ENCODE results near the gene P2RY6.
A peak's percentile ranks its signal among the peaks of the same experiment; 100 is the strongest.

Gene P2RY6

DNA sequence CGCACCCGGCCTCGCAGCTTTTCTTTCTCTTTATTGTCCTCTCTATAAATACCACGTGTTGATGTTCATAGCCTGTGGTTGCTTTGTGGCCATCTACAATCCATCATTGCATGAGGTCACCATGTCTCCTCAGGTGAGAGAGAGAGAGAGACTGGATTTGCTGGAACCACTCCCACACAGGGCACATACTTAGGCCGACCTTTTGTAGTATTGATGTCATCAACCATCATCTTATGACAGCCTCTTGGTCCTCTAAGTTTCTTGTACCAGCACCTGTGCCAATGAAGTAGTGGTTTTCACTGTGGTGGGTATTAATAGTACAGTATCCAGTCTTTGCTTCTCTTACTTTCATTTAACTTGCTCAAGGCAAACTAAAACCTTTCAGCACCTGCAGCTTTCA, 22.8 kb upstream of the P2RY6 start:
- TF ChIP-seq, protein P1, sequence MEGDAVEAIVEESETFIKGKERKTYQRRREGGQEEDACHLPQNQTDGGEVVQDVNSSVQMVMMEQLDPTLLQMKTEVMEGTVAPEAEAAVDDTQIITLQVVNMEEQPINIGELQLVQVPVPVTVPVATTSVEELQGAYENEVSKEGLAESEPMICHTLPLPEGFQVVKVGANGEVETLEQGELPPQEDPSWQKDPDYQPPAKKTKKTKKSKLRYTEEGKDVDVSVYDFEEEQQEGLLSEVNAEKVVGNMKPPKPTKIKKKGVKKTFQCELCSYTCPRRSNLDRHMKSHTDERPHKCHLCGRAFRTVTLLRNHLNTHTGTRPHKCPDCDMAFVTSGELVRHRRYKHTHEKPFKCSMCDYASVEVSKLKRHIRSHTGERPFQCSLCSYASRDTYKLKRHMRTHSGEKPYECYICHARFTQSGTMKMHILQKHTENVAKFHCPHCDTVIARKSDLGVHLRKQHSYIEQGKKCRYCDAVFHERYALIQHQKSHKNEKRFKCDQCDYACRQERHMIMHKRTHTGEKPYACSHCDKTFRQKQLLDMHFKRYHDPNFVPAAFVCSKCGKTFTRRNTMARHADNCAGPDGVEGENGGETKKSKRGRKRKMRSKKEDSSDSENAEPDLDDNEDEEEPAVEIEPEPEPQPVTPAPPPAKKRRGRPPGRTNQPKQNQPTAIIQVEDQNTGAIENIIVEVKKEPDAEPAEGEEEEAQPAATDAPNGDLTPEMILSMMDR (IDR thresholded peaks at IDR 0.05): no peak
- Histone ChIP-seq H3K4me3 (ENCODE audit: low read depth in 1 of 2, low read length in 1 of 2) (no peak overlapping the region), H3K27ac (peak overlapping the region; percentile 11), H3K4me1 (ENCODE audit: control insufficient read depth in 1 of 2, insufficient read depth in 1 of 2, low read depth in 1 of 2, low read length in 1 of 2) (no peaks in the 10 kb centered on the region), H3K27me3 (no peaks in the 10 kb centered on the region), H3K36me3 (peaks cover 5% of the 10 kb centered on the region), H3K9me3 (no peaks in the 10 kb centered on the region)

DNA sequence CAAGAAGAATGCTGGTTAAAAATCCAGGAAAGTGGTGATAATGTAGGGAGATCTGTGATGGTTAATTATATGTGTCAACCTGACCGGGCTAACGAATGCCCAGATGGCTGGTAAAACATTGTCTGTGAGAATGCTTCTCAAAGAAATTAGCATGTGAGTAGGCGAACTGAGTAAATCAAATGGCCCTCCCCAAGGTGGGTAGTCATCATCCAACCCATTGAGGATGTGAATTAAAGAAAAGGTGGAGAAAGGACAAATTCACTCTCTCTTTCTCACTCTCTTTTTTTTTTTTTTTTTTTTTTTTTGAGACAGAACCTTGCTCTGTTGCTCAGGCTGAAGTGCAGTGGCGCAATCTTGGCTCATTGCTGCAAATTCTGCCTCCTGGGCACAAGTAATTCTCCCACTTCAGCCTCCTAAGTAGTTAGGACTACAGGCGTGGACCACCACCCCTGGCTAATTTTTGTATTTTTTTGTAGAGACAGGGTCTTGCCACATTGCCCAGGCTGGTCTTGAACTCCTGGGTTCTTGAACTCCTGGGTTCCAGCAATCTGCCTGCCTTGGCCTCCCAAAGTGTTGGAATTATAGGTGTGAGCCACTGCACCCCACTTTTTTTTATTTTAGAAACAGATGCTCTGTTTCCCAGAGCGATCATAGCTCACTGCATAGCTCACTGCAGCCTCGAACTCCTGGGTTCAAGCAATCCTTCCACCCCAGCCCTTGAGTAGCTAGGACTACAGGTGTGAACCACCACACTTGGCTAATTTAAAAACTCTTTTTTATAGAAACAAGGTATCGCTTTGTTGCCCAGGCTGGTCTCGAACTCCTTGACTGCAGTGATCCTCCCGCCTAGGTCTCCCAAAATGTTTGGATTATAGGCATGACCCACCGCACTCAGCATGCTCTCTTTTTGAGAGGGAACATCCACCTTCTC, 22.0 kb upstream of the P2RY6 start:
- H3K9me3 ChIP-seq: no peaks in the 10 kb centered on the region
- peak overlapping the region; percentile 11 for H3K27ac ChIP-seq
- H3K36me3 ChIP-seq: peaks cover 5% of the 10 kb centered on the region
- no peaks in the 10 kb centered on the region for H3K27me3 ChIP-seq
- H3K4me3 ChIP-seq (ENCODE audit: low read depth in 1 of 2, low read length in 1 of 2): no peak overlapping the region
- TF ChIP-seq, protein P1 (IDR thresholded peaks at IDR 0.05): no peak
- no peaks in the 10 kb centered on the region for H3K4me1 ChIP-seq (ENCODE audit: control insufficient read depth in 1 of 2, insufficient read depth in 1 of 2, low read depth in 1 of 2, low read length in 1 of 2)

DNA sequence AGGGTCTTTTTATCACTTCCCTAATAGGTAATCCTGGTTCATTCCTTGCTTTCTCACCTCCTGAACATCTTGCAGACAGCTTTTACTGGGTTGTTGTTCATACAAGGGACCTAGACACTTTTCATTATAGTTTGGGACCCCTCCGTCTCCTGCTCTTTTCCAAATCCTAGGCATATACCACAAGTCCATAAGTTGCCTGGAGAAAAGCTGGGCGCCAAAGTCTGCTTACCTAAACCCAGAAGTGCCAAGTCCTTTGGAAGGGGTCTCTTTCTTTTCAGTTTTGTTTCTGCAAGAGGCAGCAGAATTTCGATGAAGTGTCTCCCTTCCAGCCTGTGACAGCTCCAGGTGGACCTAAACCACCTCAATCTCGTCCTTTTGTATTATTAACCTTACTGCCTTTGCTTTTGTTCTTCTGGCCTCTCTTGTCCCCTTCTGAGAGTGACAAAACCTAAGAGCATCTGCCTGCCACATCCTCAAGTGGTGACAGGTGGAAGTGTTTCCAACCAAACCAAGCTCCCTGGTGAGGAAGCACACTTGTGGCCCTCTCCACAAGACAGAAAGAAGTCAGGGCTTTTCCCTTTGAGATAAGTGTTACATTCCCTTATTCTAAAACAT, 19.5 kb upstream of the P2RY6 start:
- Histone ChIP-seq H3K4me3 (ENCODE audit: low read depth in 1 of 2, low read length in 1 of 2) (no peak overlapping the region), H3K36me3 (no peaks in the 10 kb centered on the region), H3K27me3 (no peaks in the 10 kb centered on the region), H3K4me1 (ENCODE audit: control insufficient read depth in 1 of 2, insufficient read depth in 1 of 2, low read depth in 1 of 2, low read length in 1 of 2) (no peaks in the 10 kb centered on the region), H3K27ac (no peak overlapping the region), H3K9me3 (no peaks in the 10 kb centered on the region)
- TF ChIP-seq, protein P1 (IDR thresholded peaks at IDR 0.05): no peak

DNA sequence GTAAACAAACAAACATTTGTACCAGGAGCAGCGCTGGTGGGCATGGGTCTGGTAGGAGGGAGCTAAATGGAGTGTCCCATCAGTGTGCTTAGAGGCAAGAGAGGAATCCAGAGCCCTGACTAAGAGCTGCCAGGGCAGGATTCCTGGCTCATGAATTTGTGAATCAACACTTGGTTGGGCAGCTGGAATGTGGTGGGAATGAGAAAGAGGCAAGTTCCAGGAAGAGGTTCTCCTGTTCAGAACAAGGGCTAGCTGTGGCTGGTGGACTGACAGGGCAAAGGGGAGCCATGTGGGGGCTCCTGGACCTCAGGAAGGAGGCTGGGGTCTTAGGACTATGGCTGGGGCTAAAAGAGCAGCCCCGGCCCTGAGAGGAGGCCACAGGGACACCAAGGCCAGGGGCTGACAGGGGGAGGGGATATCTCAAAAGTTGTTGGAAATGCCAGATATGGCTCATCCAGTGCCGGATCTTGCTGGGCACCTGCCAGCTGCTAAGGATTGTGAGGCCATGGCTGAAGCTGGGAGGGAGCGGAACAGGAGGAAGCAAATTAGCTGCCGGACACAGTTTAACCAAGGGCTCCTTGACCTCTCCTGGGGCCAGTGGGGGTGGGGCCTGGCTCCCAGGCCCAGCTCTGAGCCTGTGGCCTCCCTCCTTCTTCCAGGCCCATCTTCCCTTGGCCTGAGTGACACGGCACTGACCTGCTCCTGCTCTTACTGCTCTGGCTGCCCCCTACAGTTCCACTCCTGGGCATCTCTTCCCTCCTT, 14.6 kb upstream of the P2RY6 start:
- peaks cover 12% of the 10 kb centered on the region for H3K27me3 ChIP-seq
- H3K4me1 ChIP-seq (ENCODE audit: control insufficient read depth in 1 of 2, insufficient read depth in 1 of 2, low read depth in 1 of 2, low read length in 1 of 2): no peaks in the 10 kb centered on the region
- H3K4me3 ChIP-seq (ENCODE audit: low read depth in 1 of 2, low read length in 1 of 2): no peak overlapping the region
- no peaks in the 10 kb centered on the region for H3K9me3 ChIP-seq
- TF ChIP-seq, protein P1 (IDR thresholded peaks at IDR 0.05): no peak
- no peaks in the 10 kb centered on the region for H3K36me3 ChIP-seq
- no peak overlapping the region for H3K27ac ChIP-seq

DNA sequence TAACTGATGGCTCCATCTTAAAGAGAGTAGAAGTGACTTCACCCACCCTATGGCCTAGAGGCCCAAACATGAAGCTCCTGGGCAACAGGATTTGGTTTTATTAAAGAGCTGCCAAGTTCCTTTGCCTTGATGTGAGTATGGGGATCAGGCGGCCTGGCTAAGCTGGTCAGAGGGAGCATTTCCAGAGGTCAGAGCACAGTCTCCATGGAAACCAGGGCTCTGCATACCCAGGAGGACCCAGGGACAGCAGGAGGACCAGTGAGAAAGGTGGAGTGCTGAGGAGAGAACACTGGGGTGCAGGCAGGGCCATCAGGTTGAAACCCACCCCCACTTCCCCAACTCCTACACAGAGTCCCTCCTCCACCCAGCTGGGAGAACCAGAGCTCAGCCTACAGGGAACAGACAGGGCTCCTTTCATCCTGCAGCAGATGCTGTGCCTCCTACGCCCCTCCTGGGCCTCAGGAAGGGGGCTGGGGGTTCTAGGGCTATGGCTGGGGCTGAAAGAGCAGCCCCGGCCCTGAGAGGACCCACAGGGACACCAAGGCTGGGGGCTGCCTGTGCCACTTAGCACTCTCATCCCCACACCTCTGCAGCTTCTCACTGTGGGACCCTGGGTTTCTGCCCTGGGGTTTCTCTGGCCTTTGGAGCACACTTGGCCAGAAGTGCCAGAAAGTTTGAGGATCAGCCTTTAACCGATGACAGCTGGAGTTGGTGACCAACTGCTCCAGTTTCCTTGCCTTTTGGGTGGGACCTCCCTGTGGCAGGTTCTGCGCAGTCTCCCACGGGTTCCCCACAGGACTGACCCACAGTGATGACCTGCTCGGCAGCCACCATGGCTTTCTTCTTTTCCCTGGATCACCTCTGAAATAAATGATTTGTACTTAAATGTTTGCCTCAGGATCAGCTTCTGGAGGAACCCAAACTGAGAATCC, 13.8 kb upstream of the P2RY6 start:
- Histone ChIP-seq H3K36me3 (no peaks in the 10 kb centered on the region), H3K4me1 (ENCODE audit: control insufficient read depth in 1 of 2, insufficient read depth in 1 of 2, low read depth in 1 of 2, low read length in 1 of 2) (no peaks in the 10 kb centered on the region), H3K4me3 (ENCODE audit: low read depth in 1 of 2, low read length in 1 of 2) (no peak overlapping the region), H3K9me3 (no peaks in the 10 kb centered on the region), H3K27me3 (peaks cover 21% of the 10 kb centered on the region), H3K27ac (no peak overlapping the region)
- TF ChIP-seq, protein P1 (IDR thresholded peaks at IDR 0.05): no peak

Measured in neutrophil (primary cell).